Stimulated activated CD8-positive, alpha-beta memory T cell treated with anti-CD3 and anti-CD28 coated beads, Interleukin-15, amount 100 ng/mL, for 1 hour (primary cell): ENCODE data around the gene DSC1.

Source experiments
- DNase-seq: peaks from one replicate; pipeline ENCODE4 v3.0.0-alpha.2; 2020; ENCODE audit warnings: low read depth

Gene DSC1

DNA sequence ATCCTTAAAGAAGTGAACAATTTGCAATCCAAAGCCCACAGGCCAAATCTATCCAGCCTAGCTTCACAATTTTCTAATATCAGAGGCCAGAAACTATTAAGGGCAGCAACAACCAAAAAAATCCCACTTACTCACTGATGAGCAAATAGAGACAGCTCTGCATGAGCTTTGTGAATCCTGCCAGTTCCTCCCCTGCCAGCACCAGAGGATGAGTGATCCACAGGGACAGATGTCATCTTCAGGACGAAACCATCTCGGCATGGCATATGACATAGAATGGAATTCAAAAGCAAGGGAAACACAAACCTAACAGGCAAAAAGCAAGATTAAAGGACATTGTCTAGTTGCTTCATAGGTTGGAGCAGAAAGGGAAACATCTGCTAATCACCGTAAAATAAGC lies 58.2 kb downstream of the DSC1 start:
- no peak for DNase-seq

DNA sequence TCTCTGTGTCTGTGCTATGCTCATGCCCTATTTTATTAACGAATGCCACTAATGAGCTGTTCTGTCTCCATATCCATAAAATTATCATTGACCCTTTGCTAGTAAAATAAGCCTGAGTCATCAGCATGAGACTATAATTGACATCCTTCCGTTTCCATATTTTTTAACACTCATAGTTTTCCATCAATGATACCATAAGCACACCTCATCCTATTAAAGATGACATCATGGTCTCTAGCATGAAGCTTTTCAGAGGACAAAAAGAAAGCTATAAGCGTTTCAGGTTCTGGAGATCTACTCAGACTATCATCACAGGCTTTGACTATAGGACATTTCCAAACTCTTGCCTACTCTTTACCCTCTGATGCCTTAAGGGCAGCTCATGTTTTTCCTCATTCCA lies 59.2 kb downstream of the DSC1 start:
- no peak for DNase-seq

DNA sequence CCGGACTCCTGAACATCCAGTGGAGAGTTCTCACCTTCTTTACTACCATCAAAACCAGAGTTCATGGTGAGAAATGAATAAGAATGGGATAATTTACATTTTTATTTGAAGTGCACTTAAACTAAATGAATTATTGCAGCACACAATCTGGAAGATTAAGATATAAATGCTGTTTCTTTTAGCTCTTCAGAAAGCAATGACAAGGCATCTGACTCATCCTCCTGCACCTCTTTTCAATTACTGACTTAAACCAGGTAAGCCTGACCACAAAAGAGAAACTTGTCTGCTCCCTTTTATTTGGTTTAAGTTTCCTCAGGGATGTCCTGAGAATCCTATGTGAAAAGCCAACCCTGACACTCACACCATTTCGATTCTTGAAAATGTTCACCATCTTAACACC lies 59.7 kb downstream of the DSC1 start:
- no peak for DNase-seq

DNA sequence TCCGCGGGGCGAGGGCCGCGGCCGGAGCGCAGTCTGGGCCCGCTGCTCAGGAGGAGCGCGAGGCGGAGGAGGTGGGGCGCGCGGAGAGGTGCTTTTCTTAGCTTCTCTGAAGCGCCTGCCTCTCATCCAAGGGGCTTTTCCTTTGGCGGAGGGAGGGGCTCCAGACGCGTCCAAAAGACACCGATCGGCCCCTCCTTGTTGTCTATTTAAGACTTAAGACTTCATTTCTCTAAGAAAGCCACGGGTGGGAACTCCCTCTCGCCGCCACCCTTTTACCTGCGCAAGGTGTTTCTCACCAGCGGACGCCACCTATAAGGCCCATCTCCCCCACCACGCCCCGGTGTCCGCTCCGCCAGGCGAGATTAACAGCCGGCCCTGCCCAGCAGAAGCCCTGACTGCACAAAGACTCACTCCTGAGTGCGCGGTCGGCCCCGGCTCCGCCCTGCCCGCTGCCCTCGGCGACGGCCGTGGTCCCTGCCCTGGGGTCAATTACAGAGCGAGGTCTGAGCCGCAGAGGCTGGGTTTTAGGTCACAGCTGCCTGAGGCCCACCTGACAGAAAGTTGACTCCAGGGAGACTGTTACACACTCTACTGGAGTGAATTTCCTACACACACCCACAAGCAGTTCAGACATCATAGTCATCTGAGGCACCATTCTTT lies 60.5 kb downstream of the DSC1 start, which contains the start of gene DSC2:
Gene DSC2, minus strand, starts transcription at position 397 of the 660 bp plus-strand sequence. CDS start 450 bp downstream, outside the sequence.
- no peak for DNase-seq

DNA sequence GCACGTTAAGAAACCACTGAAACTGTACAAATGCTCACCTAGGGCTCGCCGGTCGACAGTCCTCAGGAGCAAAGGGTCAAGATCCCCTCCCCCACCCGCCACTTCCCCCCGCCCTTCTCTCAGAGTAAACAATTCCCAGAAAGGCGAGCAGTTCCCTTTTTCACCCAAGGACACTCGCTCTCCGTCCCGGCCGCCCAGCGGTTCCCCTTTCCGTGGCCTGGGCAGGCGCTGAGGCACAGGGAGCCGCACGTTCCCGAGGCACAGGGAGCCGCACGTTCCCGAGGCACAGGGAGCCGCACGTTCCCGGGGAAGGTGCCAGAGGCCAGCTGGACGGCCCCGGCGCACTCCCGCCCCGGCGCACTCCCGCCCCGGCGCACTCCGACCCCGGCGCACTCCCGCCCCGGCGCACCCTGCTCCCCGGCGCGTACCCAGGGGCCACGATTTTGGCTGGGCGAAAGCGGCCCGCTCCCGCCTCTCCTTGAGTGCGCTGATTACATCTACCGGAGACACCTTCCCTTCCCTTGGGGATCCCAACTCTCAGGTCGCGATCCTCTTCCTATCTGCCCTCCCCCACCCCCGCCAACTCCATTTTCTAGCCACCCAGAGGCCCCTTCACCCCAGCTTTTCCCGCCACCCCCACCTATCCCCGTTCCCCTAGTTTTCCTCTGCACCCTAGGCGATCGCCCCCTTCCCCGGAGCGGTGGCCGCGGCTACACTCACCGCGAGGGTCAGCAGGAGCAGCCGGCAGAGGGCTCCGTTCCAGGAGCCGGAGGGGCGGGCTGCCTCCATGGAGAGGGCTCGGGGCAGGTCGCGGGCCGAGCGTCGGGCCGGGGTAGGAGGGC lies 61.3 kb downstream of the DSC1 start:
- DNase-seq, result no peak

DNA sequence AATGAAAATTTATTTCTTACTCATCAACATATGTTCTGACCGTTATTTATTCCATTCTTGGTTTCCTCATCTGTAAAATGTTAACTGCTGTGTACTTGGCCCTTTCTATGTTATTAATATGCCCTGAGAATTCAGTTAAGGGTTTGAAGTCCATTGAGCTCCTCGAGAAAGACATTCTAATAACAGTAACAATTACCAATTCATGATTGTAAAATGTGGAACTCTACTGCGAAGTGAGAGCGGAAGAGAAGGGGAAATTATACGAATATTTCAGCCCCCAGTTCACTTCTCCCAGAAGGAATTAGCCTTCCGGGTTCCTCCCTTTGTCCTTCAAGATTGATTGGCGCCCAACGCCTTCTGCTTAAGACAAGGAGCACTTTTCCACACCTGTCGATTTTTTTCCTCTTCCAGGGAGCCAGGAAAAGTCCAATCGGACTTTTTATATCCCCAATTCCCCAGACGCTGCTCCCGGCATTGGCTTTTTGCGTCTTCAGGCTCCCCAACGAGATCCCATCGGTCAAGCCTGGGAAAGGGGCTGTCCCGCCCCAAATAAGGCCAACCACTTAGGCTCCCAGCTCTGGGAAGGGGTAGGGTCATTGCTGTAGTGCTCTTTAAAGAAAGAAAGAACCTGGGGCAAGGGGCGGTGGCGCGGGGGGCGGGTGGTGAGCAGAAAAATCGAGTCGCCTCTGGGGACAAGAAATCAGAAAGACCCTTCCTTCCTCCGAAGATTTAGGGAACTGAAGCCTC lies 62.0 kb downstream of the DSC1 start:
- DNase-seq, result no peak

DNA sequence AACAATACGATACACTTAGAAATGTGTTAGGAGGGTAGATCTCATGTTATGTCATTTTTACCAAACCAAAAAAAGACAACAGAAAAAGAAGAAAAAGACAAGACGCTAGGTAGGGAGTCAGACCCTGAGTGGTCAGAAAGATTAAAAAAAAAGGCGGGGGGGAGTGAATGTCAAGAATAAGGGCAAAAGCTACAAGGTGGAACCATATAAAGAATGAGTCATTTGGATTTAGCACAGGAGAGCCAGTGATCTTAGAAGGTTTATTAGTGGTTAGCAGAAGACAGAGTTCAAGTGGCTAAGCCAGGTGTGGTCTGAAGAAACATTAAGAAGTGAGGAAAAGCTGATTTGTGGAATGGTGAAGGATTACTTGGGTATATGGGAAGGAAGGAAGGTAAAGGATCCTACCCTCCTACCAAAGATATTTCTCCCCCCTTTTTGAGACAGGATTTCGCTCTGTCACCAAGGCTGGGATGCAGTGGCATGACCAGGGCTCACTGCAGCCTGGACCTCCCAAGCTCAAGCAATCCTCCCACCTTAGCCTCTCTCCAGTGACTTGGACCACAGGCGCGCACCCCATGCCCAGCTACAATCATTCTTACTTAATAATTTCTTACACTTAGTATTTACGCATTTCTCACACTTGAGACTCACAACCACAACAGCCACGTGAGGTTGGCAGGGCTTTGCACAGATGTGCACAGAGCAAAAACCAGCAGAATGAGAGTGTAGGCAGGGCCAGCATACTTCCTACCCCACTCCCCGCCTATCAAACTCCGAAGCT lies 63.0 kb downstream of the DSC1 start:
- DNase-seq, result no peak

DNA sequence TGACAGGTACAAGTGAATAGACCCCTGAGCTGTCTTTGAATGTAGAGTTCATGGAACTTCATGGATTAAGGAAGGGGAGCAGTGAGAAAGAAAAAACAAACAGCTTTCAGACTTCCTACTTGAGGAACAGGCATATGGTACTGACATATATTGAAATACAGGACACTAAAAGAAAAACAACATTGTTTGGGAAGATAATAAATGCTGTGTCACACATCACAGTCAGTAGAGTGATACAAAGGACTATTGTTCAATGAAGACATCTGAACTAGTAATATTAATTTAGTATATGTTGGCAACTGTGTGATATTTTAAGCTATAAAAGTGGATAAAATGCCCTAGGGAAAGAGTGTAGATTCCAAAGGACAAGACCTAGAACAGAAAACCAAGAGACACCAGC lies 63.8 kb downstream of the DSC1 start:
- no peak for DNase-seq

DNA sequence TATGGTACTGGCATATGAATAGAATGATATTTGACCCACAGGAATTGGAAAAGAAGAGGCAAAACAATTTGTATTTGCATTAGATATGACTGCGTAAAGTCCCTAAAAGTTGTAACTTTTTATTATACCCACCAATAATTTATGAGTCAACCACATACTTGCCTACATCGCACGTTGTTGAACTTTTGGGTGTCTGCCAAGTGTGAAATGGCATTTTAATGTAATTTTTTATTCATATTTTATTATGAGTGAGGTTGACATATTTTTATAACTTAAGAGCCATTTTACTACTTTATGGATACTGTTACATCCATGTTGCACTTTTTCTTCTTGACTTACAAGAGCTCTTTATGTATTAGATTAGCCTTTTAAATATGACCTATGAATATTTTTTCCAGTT lies 65.0 kb downstream of the DSC1 start:
- DNase-seq, result no peak

DNA sequence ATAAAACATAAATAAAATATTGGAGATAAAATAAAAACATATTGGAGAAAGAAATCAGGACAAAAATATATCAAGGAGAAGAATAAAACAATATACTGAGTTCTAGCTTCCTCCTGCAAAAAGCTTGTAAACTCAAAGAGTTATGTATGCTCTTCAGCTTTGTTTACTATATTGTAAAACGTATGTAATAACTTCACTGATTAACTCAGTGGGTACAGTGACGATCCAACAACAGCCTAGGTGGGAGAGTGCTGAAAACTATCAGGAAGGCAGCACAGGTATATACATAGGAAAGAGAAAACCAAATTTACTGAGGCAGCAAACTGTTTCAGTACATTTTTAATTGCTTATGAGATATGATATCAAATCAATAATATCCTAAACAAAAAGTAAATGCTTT lies 68.8 kb downstream of the DSC1 start:
- DNase-seq, result no peak

DNA sequence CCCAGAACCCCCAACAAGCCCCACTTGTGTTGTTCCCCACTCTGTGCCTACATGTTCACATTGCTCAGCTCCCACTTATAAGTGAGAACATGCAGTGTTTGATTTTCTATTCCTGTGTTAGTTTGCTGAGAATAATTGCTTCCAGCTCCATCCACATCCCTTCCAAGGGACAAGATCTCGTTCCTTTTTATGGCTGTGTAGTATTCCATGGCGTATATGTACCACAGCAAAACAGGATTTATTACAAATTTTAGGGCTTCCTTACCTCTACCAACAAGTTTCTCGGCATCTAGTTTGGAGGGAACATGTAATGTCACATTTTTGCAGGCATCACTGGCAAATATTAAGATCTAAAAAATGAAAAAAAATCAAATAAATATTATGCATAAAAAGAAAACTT lies 69.4 kb downstream of the DSC1 start:
- DNase-seq, result no peak

DNA sequence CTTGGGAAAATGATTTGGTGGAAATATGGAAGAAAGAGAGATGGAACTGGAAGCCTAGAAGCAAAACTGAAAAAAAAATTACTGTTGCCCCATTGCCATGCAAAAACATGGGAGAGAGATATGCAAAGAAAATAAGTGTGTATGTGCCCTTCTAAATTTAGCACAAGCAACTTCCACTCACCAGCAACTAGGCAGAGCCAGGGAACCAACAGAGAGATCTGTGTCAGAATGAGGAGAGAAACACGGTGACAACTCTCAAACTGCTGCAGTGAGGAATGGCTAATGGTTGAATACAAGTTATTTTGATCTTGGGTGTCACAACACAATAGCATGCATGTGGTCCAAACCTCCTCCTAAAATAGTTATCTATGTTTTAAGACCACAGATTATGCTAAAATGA lies 71.3 kb downstream of the DSC1 start:
- DNase-seq, result no peak

DNA sequence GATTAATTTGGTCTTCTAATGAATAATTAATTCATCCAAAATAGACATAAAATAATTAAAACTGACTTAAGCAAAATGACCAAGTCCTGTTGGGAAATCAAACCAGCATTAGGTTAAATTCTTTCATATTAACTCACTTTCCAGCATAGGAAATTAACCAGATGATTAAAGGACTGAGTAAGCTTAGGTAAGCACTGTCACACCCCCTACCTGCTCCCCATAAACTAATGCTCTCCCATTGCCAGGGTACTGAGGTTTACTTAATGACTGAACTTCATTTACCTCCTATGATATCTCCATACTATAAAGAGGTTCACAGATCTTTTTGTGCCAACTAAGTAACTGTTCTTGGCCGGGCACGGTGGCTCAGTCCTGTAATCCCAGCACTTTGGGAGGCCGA lies 74.1 kb downstream of the DSC1 start:
- DNase-seq, result no peak

DNA sequence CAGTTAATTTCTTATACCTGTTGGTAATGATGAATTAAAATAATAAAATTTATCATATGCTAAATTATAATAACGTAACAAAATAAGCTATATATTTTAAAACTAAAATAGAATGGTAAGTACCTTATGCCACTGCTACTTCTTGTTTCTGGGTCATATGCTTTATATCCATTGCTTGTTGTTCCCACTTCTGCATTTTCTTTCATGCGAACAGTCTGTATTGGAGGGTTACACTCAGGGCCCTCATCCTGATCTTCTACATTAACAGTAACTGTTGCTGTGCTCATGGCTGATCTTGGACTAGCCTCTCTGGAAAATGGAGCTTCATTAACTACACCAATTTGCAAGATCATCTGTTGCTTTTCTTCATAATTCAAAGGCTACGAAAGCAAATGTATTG lies 82.7 kb downstream of the DSC1 start:
- no peak for DNase-seq
